ENCODE measurements around the gene GID4.

GRCh38 chr17:18028114-18028951, 10.9 kb upstream of the GID4 start:
- TF ChIP-seq POLR2AphosphoS5 (IDR thresholded peaks at IDR 0.05) (no peak), CTCF (IDR thresholded peaks at IDR 0.05) (no peak), POLR2A (IDR thresholded peaks at IDR 0.05) (no peak), EP300 (IDR thresholded peaks at IDR 0.05) (no peak)
